Forelimb muscle (tissue), 1 donor: ENCODE measurements around the gene CLEC16A. TPM values are rescaled to one million over a fixed set of nuclear protein-coding genes. Genes with fewer than 3 reads are reported as not detected.

Experiments
- DNase-seq: peaks from one replicate; pipeline ENCODE4 v3.0.0-alpha.2; 2013; ENCODE audit warnings: low read depth
- polyA plus RNA-seq: library from polyadenylated mRNA; unstranded; fragments of 120-200 nt; gene quantifications from one replicate; pipeline ENCODE4 v1.2.1, GENCODE V29; 2013; ENCODE audit not compliant: insufficient read length

The CLEC16A gene
- polyA plus RNA-seq, 1 donor: 14.5 TPM

DNA sequence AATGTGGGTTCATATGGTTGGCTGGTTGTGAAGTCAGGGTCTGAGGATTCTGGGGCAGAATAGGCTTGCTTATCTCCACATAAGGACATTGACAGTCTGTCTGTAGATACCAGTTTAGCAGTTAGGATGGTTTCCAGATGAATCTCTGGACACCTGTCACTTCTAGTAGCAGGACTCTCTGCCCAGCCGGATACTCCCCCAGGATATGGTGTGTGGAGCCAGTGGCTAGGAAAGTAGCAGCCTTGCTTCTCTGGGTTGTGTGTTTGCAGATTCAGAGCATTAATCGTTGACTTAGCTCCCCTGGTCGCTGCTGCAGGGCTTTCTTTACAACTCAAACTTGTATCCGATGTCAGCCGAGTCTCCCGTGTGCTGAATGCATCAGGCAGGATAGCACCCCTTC is 45.2 kb downstream of the CLEC16A start:
- DNase-seq: no peak

DNA sequence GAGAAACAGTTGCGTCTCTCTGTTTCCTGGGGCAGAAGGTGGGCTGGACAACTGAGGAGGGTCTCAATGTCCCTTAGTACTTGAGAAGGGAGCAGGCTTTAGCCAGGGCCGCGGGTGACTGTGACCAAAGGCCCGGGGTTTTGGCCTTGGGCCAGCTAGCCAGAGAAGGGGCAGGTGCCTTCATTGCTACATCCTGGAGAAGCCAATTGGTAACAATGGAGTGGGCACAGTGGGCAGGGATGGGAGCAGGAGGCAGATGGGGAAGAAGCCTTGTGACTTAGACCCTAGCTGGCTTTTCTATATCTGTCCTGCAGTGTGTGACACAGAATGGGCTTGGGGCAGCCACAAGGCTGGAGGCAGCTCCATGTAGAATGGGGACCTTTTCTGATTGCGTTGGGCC is 46.0 kb downstream of the CLEC16A start:
- DNase-seq: no peak

DNA sequence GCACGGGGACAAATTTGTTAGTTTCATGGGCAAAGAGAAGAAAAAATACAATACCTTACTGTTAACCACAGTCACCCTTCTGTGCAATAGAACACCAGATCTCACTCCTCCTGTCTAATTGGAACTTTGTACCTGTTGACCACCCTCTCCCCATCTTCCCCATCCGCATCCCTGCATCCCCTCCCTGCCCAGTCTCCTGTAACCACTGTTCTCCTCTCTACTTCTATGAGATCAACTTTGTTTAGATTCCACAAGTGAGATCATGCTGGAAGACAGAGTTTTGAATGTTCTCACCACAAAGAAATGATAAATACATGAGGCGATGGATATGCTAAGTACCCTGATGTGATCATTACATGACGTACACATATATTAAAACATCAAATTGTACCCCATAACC is 47.7 kb downstream of the CLEC16A start:
- DNase-seq: no peak

DNA sequence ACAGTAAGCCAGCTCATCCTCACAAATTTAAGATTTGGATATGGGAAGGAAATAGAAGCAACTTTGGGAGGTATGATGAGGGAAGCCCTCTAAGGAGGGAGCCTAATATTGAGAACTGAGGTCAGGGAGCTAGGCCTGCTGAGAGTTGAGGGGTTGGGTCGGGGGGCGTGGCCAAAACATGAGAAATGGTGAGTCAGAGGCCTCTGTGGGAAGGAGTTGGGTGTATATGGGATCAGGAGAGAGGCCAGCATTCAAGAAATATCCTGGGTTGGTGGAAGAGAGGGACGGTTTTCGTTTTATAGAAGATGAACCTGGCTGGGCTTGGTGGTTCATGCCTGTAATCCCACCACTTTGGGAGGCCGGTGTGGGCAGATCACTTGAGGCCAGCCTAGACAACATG is 48.4 kb downstream of the CLEC16A start:
- DNase-seq: no peak

DNA sequence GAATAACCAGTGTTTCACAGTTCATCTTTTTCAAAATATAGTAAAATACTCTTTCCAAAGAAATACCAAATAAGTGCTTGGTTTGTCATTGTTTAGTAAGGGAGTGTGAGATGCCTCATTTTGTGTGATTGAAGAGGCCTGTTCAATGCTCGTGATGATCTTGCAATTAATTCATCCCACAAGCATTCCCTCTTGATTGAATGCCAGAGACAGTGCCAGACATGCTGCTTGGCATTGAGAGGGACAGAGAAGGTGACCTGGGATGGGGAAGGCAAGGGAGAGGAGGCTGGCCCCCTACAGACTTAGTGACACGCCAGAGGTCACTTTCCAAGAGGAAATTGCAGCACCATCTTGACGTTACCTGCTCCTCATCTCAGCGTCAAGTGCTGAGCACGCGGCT is 49.3 kb downstream of the CLEC16A start:
- no peak for DNase-seq

DNA sequence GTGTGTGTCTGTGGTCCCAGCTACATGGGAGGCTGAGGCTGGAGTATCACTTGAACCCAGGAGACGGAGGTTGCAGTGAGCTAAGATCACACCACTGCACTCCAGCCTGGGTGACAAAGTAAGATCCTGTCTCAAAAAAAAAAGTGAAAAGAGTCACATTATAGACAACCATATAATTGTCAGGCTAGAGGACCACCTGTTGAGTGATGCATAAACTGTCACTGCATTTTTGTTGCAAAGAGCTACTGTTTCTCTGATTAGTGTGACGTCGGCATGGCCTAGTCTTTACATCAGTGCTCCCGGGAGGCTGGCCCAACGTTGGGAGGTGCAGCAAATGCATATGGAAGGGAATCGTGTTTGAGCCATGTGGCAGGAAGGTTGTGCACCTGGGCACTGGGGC is 50.2 kb downstream of the CLEC16A start:
- no peak for DNase-seq

DNA sequence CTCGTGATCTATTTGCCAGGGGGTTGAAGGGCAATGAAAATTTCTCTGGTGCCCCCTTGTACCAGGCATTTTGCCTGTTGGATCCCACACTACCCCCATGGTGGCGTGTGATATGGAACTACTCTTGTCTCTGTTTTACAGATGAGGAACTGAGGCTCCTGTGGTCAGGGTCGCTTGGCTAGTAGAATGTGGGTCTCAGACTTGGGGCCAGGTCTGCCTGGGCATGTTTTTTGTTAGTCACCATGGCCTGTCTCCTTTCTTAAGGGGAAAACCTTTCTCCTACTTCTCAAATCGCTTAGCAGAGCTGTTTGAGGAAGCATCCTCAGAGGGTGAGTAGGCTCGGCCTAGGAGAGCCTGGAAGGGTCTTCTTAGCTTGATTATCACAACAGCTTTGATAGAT is 51.2 kb downstream of the CLEC16A start:
- DNase-seq: no peak

DNA sequence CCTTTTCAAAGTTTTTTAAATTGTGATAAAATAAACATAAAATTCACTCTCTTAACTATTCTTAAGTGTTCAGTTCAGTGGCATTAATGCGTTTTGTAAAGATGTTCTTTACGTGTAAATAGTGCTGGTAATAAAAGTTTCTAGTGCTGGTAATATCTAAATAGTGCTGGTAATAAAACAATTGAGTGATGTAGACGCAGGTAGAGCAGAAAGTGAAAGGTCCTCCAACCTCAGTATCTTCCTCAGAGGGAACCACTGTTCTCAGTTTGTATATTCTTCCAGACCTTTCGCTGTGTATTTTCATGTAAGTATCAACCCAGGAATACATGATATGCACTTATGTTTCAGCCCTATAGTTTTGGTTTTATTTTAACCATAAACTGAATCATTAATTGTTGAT is 53.1 kb downstream of the CLEC16A start:
- no peak for DNase-seq

DNA sequence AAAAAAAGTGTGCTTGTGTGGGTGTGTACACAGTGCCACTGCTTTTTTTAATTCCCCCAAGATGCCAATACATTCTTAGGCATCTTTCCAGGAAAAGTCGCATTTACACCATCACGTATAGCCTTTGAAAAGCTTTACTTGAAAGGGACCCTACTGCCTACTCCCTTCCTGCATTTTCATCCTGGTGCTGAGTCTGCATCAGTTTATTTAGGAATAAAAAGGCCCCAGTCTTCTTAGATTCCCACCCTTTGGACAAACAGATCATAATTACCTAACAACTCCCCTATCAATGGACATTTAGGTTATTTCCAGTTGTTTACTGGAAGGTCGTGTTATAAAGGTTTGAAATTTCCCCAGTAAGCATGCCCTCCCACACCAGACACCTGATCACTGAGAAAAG is 54.9 kb downstream of the CLEC16A start:
- no peak for DNase-seq

DNA sequence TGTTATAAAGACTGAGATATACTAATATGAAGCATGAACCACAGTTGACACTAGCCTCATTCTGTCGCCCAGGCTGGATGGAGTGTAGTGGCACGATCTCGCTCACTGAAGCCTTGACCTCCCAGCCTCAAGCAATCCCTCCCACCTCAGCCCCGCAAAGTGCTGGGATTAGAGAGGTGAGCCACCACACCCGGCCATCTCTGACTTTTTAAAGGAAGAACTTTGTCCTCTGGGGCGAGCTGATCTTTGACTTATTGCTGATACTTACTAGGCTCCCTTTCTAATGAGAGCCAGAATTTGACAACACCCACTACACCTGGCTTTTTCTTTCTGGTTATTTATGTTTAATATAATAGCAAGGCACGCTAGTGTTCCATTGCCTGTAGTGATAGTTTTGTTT is 57.2 kb downstream of the CLEC16A start:
- DNase-seq: no peak

DNA sequence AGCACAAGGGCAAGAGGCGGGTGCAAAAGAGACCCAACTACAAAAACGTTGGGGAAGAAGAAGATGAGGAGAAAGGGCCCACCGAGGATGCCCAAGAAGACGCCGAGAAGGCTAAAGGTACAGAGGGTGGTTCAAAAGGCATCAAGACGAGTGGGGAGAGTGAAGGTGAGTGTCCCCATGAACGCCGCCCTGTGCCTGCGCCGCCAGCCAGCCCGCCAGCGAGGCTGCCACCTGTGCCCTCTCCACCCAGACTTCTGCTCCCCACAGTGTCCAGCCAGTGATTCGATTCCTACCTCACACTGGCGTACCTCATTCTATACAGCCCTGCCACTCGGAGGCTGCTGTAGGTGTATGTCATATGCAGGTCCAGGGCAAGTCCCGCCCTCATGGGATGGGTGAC is 58.8 kb downstream of the CLEC16A start:
- no peak for DNase-seq

DNA sequence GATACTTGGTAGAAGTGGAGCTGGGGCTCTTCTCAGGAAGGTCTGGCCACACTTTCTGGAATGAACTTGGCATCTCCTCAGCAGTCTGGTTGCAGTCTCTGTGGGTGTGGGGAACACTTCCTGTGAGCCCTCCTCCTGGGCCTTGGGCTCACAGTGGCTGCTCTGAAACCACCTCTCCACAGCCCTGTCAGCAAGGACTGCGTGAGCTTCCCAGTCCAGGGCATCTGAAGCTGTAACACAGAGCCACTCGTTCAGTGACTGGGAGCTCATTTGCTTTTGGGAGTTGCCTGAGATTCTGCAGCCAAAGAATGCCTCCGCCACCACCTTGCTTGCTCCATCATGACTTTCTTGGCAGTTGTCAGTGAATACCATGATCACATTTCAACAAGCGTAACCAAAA is 60.0 kb downstream of the CLEC16A start:
- no peak for DNase-seq

DNA sequence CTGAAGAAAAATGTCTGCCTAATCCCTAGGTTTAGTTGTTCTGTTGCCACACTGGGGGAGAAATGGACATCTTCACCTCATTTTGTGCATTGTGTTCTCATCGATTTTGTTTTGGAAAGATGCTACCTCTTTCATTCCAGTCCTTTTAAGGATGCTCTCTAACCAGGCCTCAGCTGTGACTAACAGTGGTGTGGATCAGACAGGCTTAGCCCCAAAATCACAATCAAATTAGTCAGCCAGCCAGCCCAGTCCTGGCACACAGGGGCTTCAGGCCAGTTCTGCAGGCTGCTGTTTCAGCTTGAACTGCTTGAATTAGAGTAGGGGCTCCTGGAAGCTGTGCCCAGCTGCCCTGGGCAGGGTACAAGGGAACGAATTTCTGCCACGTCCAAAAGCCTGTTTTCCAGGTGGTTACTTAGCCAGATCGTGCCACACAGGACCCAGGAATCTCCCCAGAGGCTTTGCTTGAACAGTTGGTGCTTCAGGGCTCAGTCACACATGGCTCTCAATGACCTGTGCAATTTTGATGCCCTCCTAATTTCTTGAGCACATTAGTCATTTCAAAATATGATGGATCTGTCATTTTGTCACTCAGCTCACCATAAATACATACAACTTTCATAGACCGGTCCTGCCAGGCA is 60.7 kb downstream of the CLEC16A start:
- DNase-seq: no peak

DNA sequence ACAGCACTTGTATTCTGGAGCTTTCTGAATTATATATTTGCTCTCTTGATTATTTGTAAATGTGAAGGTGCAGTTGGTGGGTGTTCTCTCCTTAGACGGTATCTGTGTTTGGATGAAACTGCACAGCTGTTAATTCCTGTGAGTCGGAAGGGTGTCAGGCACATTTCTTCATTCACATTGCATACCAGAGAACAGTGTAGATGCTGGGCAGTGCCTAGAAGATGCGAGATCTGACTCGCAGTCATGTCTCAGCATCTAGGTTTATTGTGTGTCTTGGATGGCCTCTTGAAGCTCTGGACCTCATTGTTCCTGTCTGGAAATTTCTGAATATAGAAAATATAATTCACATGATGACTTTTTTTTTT is 61.2 kb downstream of the CLEC16A start:
- DNase-seq: no peak

DNA sequence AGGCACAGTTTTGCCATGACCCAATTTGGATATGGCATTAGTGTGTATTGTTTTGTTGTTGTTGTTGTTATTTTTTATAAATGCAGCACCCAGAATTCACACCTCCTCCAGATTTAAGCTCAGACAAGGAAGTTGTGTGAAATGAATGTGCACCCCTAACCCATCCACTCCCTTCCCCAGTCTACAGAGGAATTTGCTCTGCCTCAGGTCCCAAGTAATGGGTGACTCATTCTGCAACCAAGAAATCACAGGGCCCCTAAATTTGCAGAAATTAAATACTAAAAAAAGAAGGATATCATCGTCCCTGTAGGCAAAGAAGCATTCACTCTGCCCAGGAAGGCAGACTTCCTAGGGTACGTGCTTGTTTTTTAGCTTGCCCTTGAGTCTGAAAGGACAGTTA is 62.3 kb downstream of the CLEC16A start:
- DNase-seq: no peak

DNA sequence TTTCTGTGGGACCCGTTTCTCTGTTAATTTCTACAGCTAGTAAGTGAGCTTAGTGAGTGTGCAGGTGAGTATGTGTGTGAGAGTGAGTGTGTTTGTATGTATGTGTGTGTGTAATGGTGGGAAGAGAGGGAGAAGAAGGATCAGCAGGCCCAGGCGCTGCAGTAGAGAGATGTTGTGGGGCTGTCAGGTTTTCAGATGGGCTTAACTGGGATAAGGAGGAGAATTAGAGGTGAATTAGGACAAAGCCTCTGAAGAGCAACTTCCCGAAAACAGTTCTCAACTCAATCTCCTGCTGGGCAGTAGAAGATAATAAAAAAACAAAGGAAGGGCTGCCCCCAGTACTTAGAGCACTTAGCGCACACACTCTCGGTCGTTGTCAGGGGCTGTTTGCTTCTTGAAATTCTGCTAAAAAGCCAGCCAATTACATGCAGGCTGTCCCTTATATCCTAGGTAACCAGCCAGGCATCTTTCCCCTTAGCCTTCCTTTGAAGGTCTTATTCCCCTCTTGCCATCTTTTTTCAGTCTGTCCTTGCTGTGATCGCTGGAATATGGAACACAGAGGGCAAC is 63.4 kb downstream of the CLEC16A start:
- DNase-seq: no peak

DNA sequence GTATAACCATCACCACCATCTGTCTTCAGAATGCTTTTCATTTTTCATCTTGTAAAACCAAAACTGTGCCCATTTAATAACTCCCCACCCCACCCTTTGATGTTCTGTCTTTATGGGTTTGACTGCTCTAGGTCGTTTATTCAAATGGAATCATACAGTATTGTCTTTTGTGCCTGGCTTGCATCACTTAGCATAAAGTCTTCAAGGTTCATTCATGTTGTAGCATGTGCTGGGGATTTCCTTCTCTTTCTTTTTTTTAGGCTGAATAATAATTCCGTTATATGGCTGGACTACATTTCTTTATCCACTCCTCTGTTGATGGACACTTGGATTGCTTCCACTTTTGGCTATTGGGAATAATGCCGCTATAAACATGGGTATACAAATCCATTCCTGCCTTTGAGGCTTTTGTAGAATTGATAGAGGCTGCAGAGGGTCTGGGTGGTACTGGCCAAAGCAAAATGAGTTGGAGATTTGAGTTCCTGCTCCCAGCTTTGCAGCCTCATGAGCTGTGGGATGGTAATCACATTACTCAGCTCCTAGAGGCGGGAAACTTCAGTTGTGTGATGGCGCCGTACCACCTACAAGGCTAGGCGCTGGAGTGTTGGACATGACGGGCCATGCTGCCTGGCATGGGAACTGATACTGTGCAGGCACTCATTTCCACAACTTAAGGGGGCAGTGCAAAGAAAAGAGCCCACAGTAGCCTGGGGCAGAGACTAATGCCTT is 64.8 kb downstream of the CLEC16A start:
- no peak for DNase-seq

DNA sequence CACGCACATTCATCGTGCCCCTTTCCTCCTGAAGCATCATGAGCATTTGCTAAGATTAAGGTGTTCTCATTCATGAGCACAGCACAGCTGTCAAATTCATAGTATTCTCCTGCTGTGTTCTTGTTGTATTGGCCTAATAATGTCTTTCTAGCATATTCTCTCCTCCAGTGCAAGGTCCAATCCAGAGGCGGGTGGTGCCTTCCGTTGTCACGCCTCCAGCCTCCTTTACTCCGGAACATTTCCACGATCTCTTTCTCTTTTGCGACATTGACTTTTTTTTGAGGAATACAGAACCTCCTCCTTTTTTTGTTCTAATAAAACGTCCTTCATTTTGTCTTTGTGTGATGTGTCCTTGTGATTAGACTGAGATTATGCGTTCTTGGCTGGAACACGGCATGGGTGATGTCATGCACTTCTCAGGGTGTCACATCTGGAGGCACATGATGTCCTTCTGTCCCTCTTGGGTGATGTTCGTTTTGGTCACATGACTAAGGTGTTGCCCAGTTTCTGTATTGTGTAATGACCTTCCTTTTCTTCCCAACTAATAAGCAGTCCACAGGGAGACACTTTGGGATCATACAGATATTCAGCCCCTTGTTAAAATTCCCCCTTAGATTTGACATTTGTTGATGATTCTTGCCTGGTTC is 66.3 kb downstream of the CLEC16A start:
- no peak for DNase-seq

DNA sequence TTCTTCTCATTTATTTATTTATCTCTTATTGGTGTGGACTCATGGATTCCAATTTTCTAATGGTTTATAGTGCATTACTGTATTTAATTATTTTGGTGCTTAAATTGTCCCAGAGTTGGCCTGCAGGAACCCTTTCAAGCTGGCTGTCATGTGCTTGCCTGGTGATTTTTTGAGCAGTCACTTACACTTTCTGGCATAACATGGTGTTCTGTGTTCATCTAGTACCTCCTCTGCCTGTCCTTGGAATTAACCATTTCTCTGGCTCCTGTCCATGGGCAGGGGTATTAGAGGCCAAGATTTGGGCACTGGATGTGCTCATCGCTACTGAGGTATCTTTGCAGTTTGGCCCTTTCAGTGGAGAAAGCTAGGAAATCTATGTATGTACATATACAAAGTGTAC is 67.0 kb downstream of the CLEC16A start:
- DNase-seq: no peak

DNA sequence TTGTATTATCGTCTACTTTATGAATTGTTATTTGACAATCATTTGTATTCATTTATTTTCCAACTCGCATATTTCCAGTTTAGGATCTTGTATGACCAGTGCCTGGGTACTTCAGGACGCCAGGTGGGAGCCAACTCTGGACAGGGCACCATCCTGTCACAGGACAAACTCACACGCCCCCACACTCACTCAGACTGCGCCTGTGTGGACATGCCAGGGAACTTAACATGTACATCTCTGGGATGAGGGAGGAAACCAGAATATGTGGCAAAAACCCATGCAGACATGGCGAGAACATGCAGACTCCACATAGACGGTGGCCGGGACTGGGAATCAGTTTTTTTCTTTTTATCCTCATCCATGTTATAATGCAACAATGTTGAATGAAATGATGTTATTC is 68.5 kb downstream of the CLEC16A start:
- DNase-seq: no peak

DNA sequence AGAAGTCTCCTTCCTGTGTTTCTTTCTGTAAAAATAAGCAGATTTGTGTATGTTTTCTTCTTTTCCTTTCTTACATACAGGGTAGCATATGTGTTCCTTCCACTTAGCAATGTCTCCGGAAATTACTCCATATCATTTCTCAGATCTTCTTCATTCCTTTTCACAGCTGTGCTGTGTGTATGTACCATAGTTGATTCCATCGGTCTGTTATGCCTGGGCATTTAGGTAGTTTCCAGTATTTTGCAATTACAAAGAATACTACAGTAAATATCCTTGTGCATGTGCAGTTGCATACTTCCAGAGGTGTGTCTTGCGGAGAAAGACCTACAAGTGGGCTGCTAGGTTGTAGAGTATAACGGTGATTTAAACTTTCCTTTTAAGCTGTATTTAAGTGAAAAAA is 69.8 kb downstream of the CLEC16A start:
- DNase-seq: no peak

DNA sequence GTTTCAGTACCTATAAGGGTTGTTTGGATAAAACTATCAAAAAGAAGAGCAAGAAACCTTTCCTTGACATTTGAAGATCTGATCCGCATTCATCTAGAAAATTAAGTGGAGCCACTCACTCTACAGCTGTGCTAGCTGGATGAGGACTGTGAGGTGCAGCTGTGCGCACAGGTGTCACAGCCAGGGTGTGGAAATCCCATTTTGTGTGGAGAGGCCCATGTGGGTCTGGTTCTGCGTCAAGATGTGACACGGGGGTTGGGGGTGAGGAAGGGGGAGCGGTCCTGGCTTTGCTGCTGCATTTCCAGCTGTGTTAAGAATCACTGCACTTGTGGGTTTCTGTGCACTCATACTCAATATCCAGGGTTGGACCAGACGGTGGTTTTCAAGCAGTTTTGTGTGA is 70.7 kb downstream of the CLEC16A start:
- no peak for DNase-seq

DNA sequence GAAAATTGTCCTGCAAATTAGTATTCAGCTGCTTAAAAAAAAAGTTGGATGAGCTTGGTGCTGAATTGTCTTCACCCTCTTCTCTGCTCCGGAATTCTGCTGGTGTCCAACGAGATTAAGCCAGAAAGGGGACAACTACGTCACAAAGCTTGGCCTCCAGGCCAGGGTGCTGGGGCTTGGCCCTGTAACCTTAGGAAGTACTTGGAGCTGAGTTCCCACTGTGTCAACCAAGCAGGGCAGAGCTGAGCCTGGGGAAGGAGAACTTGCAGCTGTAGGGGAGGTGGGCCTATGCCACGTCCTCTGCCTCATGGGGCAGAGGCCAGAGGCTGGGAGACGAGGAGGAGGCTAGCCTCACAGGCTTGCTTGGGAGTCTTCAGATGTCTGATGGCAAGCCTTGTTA is 71.2 kb downstream of the CLEC16A start:
- no peak for DNase-seq
